CD4-positive, alpha-beta T cell treated with Interleukin-1 beta for 1 hour (primary cell): ENCODE data around the gene EEF2.
A peak's percentile ranks its signal among the peaks of the same experiment; 100 is the strongest.

ENCODE experiments used
- DNase-seq, 2 donors: peaks; one replicate each; pipeline ENCODE4 v3.0.0-alpha.2; 2020 to 2022

Gene EEF2

GRCh38 chr19:3983936-3984583 is 1.2 kb downstream of the EEF2 start:
- DNase-seq: no peak

GRCh38 chr19:3983542-3983914 is 1.7 kb downstream of the EEF2 start:
- DNase-seq: no peak

- no peak for DNase-seq
Measured at GRCh38 chr19:3982701-3983541, 2.3 kb downstream of the EEF2 start.

GRCh38 chr19:3981736-3982681 is 3.3 kb downstream of the EEF2 start:
- no peak for DNase-seq

- no peak for DNase-seq
Measured at GRCh38 chr19:3981373-3981735, 3.9 kb downstream of the EEF2 start.

GRCh38 chr19:3980353-3981251 is 4.7 kb downstream of the EEF2 start:
- no peak for DNase-seq

GRCh38 chr19:3979674-3980352 is 5.5 kb downstream of the EEF2 start:
- no peak for DNase-seq

GRCh38 chr19:3979289-3979673 is 6.0 kb downstream of the EEF2 start:
- DNase-seq: no peak

GRCh38 chr19:3978145-3978544 is 7.1 kb downstream of the EEF2 start:
- DNase-seq: no peak

- no peak for DNase-seq
Measured at GRCh38 chr19:3977242-3978143, 7.8 kb downstream of the EEF2 start.

- DNase-seq: no peak
Measured at GRCh38 chr19:3976495-3977241, 8.6 kb downstream of the EEF2 start.

GRCh38 chr19:3975637-3976087 is 9.6 kb downstream of the EEF2 start:
- no peak for DNase-seq

GRCh38 chr19:3975144-3975543 is 10.1 kb downstream of the EEF2 start:
- no peak for DNase-seq

GRCh38 chr19:3970808-3971598 is 14.3 kb downstream of the EEF2 start, which contains the start of gene DAPK3:
Gene DAPK3 (minus strand): TSS chr19:3971099. CDS start chr19:3969735, 1,364 bp downstream.
- DNase-seq: peak; percentile 92 to 93

- DNase-seq: no peak
Measured at GRCh38 chr19:3970313-3970807, 14.9 kb downstream of the EEF2 start.

GRCh38 chr19:3969435-3970312 is 15.6 kb downstream of the EEF2 start:
- no peak for DNase-seq
